Fibroblast of villous mesenchyme (primary cell): ENCODE measurements around the gene RB1. TPM values are rescaled to one million over a fixed set of nuclear protein-coding genes. Genes with fewer than 3 reads are reported as not detected.

Experiments
- DNase-seq: peaks from one replicate; pipeline ENCODE4 v3.0.0-alpha.2; 2010; ENCODE audit warnings: low read depth
- H3K4me3 ChIP-seq: 2 replicates; pipeline ENCODE4 v1.5.1; 2011; ENCODE audit warnings: low read depth, mild to moderate bottlenecking, low read length
- small RNA-seq: library from RNA; depleted of rRNA; stranded (forward); fragments of <200 nt; gene quantifications from one replicate; pipeline ENCODE3, GENCODE V24; 2012
- total RNA-seq: library from RNA; depleted of rRNA; stranded (reverse); fragments of >200 nt; gene quantifications from 2 replicates; pipeline ENCODE4 v1.2.3, GENCODE V29; 2012
- TF ChIP-seq, protein P1 (sequence below): IDR thresholded peaks from 2 replicates; pipeline ENCODE4 v1.5.1; 2012; ENCODE audit warnings: low read depth, mild to moderate bottlenecking, low read length; ENCODE audit not compliant: insufficient read depth

The RB1 gene
- total RNA-seq, 1 donor = 50.5 TPM

DNA sequence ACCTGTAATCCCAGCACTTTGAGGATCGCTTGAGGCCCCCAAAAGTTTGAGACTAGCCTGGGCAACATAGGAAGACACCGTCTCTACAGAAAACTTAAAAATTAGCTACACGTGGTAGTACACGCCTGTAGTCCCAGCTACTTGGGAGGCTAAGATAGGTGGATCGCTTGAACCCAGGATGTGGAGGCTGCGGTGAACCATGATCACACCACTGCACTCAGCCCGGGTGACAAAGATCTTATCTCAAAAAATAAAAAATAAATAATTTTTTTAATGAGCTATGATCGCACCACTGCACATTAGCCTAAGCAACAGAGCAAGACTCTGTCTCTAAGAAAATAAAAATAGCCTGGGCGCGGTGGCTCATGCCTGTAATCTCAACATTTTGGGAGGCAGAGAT, 222.7 kb downstream of the RB1 start:
- DNase-seq = no peak
- TF ChIP-seq, protein P1, sequence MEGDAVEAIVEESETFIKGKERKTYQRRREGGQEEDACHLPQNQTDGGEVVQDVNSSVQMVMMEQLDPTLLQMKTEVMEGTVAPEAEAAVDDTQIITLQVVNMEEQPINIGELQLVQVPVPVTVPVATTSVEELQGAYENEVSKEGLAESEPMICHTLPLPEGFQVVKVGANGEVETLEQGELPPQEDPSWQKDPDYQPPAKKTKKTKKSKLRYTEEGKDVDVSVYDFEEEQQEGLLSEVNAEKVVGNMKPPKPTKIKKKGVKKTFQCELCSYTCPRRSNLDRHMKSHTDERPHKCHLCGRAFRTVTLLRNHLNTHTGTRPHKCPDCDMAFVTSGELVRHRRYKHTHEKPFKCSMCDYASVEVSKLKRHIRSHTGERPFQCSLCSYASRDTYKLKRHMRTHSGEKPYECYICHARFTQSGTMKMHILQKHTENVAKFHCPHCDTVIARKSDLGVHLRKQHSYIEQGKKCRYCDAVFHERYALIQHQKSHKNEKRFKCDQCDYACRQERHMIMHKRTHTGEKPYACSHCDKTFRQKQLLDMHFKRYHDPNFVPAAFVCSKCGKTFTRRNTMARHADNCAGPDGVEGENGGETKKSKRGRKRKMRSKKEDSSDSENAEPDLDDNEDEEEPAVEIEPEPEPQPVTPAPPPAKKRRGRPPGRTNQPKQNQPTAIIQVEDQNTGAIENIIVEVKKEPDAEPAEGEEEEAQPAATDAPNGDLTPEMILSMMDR = no peak
- H3K4me3 ChIP-seq = no peak overlapping the region

DNA sequence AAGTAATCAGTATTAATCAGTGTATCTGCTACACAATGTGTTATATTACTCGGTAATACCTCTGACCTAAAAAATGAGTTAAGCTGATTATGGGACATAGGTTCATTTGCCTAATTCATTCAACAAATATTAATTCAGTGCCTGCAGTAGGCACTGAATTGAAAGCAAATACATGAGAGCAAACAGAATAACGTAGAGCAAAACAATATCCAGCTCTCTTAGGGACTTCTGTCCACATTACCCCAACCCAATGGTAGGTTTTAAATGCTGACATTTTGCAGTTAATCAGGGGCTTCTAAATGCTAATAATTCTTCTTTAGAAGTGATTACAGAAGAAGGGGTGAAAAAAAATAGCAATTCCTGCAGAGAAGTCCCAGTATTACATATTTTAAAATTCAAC, 224.4 kb downstream of the RB1 start:
- H3K4me3 ChIP-seq = no peak overlapping the region
- TF ChIP-seq, protein P1 = no peak
- no peak for DNase-seq

DNA sequence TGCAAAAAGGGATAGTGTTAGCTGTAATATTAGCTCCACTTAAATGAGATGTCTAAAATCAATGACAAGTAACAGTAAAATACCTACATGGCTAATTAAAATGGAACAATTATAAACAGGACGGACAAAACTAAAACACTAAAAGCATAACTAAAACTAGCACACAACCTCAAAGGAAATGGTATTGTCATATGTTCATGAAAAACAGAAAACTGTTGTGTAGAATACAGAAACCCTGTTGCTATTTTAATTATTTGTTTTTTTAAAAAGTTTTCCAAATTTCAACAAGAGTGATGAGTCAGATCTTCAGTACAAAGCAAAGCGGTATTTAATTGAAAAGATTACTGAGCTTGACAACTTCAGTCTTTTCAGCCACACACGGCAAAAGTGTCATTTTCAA, 225.2 kb downstream of the RB1 start:
- TF ChIP-seq, protein P1 = no peak
- DNase-seq = no peak
- H3K4me3 ChIP-seq = no peak overlapping the region

DNA sequence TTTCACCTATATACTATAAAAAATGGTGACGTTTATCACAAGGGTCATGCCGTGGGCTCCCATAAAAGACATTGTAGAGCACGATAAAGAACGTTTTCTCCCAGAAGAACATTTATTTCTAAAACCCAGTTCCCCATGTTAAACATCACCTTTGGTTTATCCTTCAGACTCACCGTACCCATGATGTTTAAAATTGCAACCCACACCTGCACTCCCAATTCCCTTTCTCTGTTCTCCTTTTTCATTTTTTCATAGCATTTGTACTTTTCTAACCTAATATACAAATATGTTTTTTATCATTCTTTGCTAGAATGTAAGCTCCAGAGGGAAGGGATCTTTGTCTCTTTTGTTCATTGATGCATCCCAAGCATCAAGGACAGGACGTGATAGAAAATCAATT, 227.3 kb downstream of the RB1 start:
- no peak overlapping the region for H3K4me3 ChIP-seq
- TF ChIP-seq, protein P1 = no peak
- DNase-seq = no peak

Small RNA genes lying within 50 kb of the gene (small RNA-seq; reads per million reads assigned to genes)
- not detected for gene RF00017

Other genes with a start within 250 kb of the RB1 start
- 21.6 and 27.2 TPM in 2 replicates for gene MED4, start 208.6 kb upstream of the RB1 start, total RNA-seq
- 112 and 122 TPM in 2 replicates for gene ITM2B, start 70.5 kb upstream of the RB1 start, total RNA-seq
- 10.3 and 16.4 TPM in 2 replicates for gene LPAR6, start 109.4 kb downstream of the RB1 start, total RNA-seq
- gene RCBTB2, start 229.3 kb downstream of the RB1 start, total RNA-seq = 4.2 and 11.2 TPM in 2 replicates